LoVo (cell line): ENCODE measurements around the gene POSTN.
"Not testable (repeated sequence)": the region's sequence is repeated elsewhere in the genome, so short reads cannot be mapped to it uniquely, and the experiment has no call there.

Experiments
- DNase-seq: peaks from one replicate; pipeline ENCODE4 v3.0.0-alpha.2; 2016; ENCODE audit warnings: low spot score

The POSTN gene

DNA sequence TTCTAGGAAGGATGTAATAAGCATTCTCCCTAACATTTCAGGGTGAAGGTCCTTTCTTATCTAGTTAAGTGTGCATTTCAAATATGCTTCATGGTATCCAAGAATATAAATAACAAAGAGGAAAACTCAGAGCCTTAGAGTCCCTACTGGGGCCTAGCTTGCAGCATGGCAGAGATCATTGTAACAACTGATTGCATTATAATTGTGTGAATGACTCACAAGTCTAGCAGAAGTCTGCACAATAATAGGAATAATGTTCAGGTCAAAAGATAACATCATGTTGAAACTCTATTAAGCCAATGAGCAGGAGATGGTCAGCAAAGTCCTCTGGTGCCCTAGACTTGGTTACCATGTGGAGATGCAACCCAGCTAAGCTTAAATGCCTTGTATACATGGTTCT, 3.4 kb downstream of the POSTN start:
- DNase-seq = no peak

DNA sequence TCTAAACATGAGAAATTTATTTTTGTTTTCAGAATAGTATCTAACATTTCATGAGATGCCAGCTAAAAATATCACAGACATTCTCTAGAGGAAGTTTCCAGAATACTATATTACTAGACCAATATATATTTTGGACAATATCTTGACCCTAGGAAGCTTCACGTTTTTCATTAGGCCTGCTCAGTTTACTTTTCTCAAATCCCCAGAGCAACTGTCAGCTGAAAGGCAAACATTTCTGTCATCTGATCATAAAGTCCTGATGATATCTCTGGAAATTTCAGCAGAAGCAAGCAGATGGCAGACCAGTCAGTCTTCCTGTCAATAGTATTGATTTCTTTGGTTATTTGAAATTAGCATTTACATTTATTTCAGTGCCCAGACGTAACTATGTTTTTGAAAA, 4.0 kb downstream of the POSTN start:
- no peak for DNase-seq

DNA sequence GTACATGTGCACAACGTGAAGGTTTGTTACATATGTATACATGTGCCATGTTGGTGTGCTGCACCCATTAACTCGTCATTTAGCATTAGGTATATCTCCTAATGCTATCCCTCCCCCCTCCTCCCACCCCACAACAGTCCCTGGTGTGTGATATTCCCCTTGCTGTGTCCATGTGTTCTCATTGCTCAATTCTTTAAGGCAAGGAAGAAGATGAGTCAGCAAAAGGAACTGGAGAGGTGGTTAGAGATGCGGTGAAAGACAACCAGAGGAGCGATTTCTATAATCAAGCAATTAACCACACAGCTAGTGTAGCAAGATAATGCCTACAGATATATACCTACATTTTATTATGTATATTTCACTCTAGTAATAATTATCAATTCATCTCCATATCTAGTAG, 9.2 kb downstream of the POSTN start:
- not testable (repeated sequence) for DNase-seq

DNA sequence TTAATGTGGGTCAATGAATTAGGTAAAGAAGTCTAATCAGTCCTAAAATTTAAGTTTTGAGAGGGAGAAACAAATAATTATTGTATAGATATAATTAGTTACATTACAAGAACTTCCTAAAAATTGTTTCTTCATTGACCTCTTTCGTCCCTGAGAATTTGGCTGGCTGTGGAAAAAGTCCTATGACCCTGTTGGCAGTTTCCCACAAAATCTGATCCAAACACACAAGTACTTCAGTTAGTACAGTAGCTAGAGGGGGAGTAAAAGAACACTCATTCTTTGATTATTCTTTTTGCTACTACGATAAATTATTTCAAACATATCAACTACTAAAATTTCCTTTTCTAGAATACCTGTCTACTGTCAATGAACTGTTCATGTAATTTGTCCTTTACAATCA, 11.3 kb downstream of the POSTN start:
- no peak for DNase-seq

DNA sequence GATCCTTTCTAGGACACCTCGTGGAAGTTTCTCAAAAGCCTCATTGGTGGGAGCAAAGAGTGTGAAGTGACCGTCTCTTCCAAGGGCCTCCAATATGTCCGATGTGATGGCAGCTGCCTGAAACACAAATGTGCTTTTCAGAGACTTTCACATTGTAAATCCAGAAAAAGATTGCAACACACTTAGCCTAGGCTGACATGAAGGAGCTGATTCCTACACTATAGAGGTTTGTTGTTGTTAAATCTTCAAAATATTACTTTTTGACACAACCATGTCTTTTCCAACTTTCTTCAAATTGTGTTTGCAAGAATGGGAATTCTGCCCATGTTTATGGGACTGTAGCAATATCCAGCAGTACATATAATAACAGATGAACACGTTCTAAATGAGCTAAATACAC, 12.4 kb downstream of the POSTN start:
- DNase-seq = no peak

DNA sequence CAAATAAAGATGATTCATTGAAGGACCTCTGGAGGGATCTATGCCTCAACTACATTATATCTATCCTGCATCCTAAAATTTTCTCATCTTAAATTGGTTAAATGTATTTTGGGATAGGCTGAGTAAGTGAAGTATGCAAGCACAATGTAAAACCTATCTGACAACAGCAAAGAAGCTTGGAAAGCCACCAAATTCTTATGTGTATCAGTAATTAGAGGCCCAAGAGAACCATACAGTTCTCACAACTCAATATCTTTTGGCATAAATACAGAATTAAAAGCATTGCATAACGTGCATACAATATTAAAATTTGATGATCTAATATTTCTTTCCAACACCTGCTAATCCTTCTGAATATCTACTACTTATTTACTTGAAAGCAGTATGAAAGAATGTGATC, 13.0 kb downstream of the POSTN start:
- DNase-seq = no peak

DNA sequence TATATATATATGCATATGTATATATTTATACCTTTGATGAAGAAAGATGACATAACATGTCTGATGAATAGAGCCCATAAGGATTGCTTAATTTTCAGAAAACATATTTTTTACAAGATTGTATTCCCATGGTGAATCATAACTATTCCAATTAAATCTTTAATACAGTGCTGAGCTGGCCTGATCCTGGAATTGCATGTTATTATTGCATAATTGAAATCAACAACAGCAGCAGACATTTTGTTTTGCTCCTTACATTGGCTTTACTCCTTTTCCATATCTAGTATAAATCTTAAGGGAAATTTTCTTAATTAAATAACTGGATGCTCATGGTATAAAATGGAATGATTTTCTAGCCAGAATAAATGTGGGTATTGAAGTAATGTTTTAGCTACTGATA, 22.0 kb downstream of the POSTN start:
- DNase-seq = no peak

DNA sequence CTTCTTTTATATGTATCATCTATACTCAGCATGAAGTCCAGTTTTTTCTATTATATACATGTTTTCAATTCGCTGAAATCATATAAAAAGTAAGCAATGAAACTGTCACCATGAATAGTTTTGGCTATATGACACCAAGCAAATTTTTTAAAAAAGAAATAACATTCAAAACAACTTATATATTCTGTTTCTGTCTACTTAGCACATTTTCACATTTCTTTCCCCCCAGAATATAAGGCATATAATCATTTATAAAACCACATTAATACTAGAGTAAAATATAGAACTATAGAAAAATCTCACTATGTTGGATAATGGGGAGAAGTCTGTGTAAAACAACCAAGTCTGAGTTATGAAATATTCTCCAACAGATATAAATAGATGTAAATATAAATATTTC, 33.1 kb downstream of the POSTN start:
- DNase-seq = no peak

DNA sequence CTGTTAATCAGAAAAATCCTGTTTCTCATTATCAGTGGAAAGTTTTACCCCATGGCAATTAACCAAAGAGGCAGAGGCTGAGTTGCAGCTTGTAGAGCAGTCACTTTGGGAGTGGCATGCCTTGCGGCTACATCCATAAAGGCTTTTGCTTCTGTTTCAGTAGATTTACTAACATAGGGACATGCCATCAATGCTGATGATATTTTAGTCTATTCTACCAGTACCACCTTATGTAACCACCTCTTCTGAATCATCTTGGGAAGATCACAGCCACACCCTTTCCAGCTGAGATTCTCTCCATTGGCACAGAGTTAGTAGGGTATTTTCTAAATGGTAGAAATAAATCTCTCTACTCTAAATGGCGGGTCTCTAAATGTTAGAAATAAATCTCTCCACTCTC, 37.5 kb downstream of the POSTN start:
- no peak for DNase-seq

DNA sequence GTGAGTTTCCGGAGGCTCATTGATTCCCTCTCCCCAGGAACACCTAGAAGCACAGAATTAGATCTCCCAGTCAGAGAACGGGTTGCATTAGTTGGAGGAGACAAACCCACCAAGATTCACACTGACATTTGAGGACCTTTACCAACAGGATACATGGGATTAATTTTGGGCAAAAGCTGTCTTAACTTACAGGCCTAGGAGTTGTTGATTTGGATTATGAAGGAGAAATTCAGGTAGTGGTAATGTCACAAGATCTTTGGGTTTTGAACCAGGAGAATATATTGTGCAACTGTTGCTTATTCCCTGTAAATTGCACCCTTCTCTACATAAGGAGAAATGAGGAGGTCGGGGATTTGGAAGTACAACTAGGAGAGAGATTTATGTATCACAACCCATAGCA, 38.0 kb downstream of the POSTN start:
- DNase-seq = no peak

DNA sequence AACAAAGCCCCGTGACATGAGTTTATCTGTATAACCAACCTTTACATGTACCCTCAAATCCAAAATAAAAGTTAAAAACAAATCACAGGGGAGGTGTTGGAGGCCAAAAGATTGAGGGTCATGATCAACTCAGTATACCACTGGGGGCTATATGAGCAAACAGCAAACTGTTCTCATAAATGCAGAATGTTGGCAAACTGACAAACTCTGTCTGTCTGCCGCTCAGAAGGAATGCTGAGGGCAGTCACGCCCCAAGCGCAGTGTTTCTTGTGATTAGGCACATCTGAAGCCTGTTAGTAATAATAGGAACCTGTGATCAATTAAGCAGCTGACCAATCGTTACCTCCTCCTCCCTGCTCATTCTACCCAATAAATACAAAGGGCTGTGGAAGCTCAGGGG, 39.8 kb downstream of the POSTN start:
- not testable (repeated sequence) for DNase-seq

DNA sequence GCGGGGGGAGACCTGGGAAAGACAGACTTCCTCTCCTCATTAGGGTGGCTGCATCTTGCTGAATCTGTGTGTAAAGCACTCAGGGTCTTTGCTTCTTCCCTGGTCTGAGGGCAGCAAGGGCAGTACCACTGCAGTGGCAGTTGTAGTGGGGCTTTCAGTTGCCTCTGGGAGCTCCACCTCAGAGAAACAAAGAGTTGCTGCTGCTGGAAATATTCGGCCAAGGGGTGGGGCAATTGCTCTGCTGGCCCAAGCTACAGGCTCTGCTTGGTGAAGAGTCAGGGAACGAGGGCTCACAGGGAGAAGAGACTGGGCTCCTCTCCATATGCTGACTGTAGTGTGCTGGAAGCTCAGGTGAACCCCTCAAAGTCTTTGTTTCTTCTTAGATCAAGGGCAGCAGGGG, 52.5 kb downstream of the POSTN start:
- no peak for DNase-seq

DNA sequence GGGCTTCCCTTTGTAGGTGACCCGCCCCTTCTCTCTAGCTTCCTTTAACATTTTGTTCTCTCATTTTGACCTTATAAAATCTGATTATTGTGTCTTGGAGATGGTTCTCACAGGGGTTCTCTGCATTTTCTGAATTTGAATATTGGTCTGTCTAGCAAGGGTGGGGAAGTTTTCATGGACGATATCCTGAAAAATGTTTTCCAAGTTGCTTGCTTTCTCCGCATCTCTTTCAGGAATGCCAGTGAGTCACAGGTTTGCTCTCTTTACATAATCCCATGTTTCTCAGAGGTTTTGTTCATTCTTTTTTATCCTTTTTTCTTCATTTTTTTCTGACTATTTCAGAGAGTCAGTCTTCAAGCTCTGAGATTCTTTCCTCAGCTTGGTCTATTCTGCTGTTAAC, 53.6 kb downstream of the POSTN start:
- DNase-seq = no peak

DNA sequence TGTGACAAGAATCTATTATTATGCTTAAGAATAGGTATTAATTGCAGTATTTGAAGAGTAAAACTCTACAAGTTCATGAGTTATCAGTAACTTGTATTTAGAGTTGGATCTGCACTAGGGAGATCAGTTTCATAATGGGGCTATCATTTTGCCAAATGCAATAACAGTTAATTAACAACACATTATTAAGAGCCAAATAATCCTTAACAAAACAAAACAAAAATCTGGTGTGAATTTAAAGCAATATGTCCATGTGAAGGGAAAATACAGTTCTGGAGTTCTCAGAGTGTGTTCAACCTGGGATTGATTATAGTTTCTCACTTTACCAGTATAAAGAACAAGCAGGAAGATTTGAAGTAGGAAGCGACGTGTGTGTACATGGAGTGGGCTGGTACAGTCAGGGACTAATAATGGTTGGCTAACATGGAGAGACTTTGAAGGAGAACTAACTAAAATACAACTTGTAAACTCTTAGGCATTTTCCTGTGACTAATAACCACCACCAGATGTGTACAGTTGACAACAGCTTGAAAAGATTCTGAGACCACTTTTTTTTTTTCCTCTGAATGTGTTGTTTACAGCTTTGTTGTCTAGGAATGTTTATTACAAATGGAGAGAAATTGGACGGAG, 58.5 kb downstream of the POSTN start:
- DNase-seq = no peak

DNA sequence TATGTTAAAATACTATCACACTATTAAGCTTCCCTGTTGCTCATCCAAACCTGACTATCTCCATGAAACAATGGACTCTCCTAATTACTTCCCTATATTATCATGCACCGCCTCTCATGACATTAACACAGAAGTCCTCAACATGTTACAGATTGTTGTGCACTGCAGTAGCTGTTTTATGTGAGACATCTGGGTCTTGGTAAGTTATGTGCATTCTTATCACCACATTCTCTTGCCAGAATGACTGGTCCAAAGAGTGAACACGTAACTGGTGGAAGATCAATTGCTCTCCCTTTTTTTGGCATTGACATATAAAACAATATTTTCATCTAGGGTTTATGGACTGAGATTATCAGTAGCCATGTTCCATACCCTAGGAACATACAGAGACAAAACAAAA, 59.4 kb downstream of the POSTN start:
- no peak for DNase-seq

DNA sequence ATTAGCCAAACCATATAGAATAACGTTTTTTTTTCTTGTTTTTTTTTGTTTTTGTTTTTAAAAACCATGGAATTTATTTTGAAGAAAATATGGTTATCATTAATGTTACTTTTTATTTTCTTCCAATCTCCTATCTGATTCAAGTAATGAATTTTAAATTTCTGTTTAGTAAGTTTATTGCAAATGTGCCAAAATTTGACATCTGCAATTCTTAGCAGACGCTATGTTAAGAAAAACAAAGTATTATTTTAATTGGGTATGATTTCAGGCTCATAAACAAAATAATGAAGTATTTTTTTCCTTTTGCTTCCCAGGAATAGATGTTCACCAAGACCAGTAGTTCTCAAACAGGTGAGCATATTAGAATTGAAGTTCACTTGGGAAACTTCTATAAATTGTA, 63.1 kb downstream of the POSTN start:
- no peak for DNase-seq

DNA sequence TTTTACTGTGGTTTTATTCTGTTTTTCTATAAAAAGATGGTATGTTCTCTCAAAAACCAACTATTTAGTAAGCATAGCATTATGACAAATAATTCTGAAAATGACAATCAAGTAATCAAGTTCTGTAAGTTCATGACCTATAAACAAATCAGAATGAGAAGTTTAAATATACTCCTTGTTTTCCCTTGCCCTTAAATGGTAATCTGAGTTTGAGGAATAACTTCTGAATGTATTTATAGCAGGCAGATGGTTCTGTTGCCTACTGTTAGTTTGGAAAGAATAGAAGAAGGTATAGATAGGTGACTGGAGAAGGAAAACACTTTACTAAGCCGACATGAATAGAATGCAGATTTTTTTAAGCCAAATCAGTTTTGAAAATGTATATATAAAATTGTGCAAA, 63.9 kb downstream of the POSTN start:
- no peak for DNase-seq

DNA sequence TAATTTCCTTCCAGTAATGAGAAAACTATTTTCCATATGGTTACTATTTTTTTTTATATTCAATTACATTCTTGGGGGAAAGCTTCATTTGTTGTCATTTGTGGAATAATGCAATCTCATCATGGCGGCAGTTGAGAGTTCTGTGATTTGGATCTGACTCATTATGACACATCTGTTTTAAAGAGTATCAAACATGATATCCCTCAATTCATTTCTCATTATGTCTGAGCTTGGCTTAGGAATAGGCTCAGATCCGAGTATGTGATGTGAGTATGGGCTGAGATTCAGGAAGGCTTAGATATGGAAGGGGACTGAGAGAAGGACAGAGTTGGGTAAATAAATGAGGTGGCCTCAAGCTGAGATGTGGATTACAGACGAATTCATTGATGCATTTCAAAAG, 64.4 kb downstream of the POSTN start:
- no peak for DNase-seq

DNA sequence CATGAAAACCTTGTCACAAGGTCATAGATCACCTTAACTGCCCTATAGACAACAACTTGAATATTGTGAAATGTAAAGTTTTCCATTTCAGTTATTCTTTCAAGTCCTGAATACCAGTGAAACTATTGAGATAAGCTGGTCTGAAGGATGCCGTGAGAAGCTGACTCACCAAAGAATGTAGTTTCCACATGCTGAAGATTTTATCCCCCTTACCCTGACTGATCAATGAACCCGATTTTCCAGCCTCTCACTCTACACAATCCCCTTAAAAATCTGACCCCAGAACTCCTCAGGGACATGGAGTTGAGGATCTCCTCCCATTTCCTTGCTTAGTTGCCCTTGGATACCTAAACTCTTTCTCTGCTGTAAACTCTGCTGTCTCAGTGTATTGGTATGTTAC, 67.5 kb downstream of the POSTN start:
- DNase-seq = no peak

DNA sequence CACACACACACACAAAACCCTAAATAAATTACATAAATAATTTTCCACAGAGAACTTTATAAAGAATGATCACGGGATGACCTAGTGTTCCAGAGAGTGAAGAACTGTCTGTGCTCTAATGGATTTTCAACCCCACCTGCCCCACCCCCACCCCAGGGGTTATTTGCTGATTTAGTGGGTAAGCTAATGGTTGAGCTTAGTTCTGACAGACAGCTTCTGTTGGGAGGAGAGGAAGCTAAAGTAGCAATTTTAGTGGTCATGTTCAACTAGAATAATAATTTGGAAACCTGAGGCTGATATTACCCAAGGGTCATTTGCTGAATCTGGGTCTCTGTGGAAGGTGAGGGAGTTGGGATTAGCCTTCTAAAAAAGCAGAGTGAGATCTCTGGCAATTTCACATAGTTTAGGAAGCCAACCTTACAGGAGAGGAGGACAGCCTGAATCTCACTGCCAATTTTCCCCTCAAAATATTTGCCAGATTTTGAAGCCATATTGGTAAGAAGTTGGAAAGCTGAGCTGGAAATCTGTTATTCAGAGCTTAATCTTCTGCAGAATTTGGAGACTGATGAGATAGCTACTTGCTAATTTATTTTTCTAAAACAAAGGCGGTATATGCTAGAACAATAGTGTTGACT, 68.7 kb downstream of the POSTN start:
- DNase-seq = no peak

DNA sequence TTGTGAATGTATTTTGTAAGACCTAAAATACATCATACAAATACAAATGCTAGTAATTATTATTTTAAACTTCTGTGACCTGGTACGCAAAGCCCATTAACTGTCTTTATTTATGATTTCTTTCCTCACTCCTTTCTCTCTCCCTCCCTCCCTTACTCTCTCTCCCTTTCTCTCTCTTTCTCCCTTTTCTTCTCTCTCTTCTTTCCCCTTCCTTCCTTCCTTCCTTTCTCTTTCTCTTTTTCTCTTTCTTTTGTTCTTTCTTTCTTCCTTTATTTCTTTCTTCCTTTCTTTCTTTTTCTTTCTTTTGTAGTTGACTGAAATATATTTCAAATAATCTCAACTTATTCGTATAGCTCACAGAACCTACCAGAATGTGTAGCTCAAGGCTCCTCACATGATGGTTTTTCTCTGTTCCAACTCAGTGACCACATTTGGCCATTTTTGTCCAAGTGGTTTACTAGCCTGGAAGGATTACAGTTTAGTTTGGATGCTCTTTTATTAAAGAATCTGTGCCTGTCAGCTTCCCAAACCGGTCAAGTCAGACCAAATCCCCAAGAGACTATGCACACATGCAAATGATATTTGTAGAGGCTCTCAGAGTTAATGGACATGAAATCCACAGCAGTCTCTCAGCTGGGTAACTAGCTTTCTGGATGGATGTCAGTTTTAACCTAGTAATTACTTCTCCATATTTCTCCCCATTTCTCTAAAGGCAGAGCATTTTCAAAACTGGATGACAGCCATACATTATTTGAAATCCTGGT, 71.7 kb downstream of the POSTN start:
- DNase-seq = no peak

DNA sequence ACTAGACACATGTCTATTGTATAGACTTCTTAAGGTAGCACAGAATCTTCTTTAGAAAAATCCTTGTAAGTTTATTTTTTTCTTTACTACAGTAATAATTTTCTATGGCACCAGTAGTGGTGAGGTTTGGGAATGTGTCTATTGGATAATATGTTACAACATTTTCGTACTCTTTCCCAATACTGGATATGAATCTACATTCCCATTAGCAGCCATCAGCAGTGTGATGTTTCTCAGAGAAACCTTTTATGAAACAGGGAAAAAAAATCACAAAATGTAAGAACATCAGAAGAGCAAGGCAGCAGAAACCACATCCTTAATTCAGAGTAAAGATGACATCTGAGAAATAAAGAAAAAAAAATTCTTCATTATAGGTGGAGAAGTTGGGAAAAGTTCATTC, 83.3 kb downstream of the POSTN start:
- no peak for DNase-seq
